ENCODE data around the gene OTUB1. TPM values are rescaled to one million over a fixed set of nuclear protein-coding genes. Genes with fewer than 3 reads are reported as not detected.

The OTUB1 gene
- total RNA-seq, 2 donors from 2014 or later = 78.7 to 82.5 TPM

GRCh38 chr11:64003807-64004589 lies 17.8 kb downstream of the OTUB1 start:
- H3K27me3 ChIP-seq = no peaks in the 10 kb centered on the region
- H3K9ac ChIP-seq (ENCODE audit: low read depth in 2 of 2, low read length in 2 of 2) = no peak overlapping the region
- no peak for DNase-seq
- peaks cover 21% of the 10 kb centered on the region for H3K4me1 ChIP-seq
- no peak for TF ChIP-seq CTCF (IDR thresholded peaks at IDR 0.05)
- H3K27ac ChIP-seq = no peak overlapping the region
- intact Hi-C loops (cut with DNase I) = no loop called here
- no peak overlapping the region for H3K4me3 ChIP-seq
- H3K36me3 ChIP-seq = no peaks in the 10 kb centered on the region
- no peaks in the 10 kb centered on the region for H3K9me3 ChIP-seq

- intact Hi-C loops (cut with DNase I) = no loop called here
- Histone ChIP-seq H3K36me3 (no peaks in the 10 kb centered on the region), H3K27me3 (no peaks in the 10 kb centered on the region), H3K9me3 (no peaks in the 10 kb centered on the region), H3K4me3 (no peak overlapping the region), H3K4me1 (peaks cover 20% of the 10 kb centered on the region), H3K27ac (no peak overlapping the region), H3K9ac (ENCODE audit: low read depth in 2 of 2, low read length in 2 of 2) (no peak overlapping the region)
- DNase-seq = no peak
- no peak for TF ChIP-seq CTCF (IDR thresholded peaks at IDR 0.05)
Observed at GRCh38 chr11:64004590-64004984, 18.3 kb downstream of the OTUB1 start.

DNA sequence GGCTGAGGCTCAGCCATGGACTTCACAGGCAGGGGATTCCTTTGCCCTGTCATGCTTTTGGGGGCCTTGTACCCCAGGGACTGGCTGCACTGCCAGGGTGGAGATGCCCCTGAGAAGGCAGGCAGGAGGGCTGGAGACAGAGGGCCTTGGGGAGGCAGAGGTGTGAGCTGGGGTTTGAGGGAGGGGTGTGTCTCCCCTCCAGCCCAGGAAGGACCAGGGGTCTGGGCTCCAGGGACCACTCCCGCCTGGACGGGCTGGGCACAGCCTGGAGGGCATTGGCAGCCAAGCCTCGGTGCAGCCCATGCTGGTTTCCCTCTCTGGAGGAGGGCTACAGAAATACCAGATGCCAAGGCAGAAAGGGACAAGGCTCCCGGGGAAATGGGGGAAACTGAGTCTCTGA lies 19.5 kb downstream of the OTUB1 start:
- intact Hi-C loops (cut with DNase I) = no loop called here

GRCh38 chr11:64006398-64006797 lies 20.2 kb downstream of the OTUB1 start:
- TF ChIP-seq CTCF (IDR thresholded peaks at IDR 0.05) = no peak
- DNase-seq = no peak
- Histone ChIP-seq H3K9me3 (no peaks in the 10 kb centered on the region), H3K36me3 (no peaks in the 10 kb centered on the region), H3K4me1 (peaks cover 12% of the 10 kb centered on the region), H3K4me3 (no peak overlapping the region), H3K27me3 (no peaks in the 10 kb centered on the region), H3K27ac (no peak overlapping the region), H3K9ac (ENCODE audit: low read depth in 2 of 2, low read length in 2 of 2) (no peak overlapping the region)
- intact Hi-C loops (cut with DNase I) = no loop called here

More for the DNA sequence above, 19.5 kb downstream of the OTUB1 start:
- peaks cover 12% of the 10 kb centered on the region for H3K4me1 ChIP-seq
- no peak overlapping the region for H3K9ac ChIP-seq (ENCODE audit: low read depth in 2 of 2, low read length in 2 of 2)
- H3K27me3 ChIP-seq = no peaks in the 10 kb centered on the region
- no peak overlapping the region for H3K4me3 ChIP-seq
- no peak for TF ChIP-seq CTCF (IDR thresholded peaks at IDR 0.05)
- DNase-seq = no peak
- H3K9me3 ChIP-seq = no peaks in the 10 kb centered on the region
- H3K36me3 ChIP-seq = no peaks in the 10 kb centered on the region
- H3K27ac ChIP-seq = no peak overlapping the region

GRCh38 chr11:64007160-64007628 lies 21.0 kb downstream of the OTUB1 start:
- peak overlapping the region; percentile 39 for H3K4me3 ChIP-seq
- no peaks in the 10 kb centered on the region for H3K36me3 ChIP-seq
- TF ChIP-seq CTCF (IDR thresholded peaks at IDR 0.05) = no peak
- H3K4me1 ChIP-seq = peaks cover 12% of the 10 kb centered on the region
- no peaks in the 10 kb centered on the region for H3K9me3 ChIP-seq
- DNase-seq = peak; percentile 27
- intact Hi-C loops (cut with DNase I) = no loop called here
- no peak overlapping the region for H3K9ac ChIP-seq (ENCODE audit: low read depth in 2 of 2, low read length in 2 of 2)
- no peak overlapping the region for H3K27ac ChIP-seq
- no peaks in the 10 kb centered on the region for H3K27me3 ChIP-seq
